Stimulated activated CD4-positive, alpha-beta T cell treated with anti-CD3 and anti-CD28 coated beads, Interleukin-15, amount 100 ng/mL, for 48 hours (primary cell): ENCODE measurements around the gene CCBE1.
A peak's percentile ranks its signal among the peaks of the same experiment; 100 is the strongest.

Experiments
- DNase-seq, 2 donors: peaks; one replicate each; pipeline ENCODE4 v3.0.0-alpha.2; 2020; ENCODE audit warnings: low read depth in 2 of 2

Gene CCBE1

DNA sequence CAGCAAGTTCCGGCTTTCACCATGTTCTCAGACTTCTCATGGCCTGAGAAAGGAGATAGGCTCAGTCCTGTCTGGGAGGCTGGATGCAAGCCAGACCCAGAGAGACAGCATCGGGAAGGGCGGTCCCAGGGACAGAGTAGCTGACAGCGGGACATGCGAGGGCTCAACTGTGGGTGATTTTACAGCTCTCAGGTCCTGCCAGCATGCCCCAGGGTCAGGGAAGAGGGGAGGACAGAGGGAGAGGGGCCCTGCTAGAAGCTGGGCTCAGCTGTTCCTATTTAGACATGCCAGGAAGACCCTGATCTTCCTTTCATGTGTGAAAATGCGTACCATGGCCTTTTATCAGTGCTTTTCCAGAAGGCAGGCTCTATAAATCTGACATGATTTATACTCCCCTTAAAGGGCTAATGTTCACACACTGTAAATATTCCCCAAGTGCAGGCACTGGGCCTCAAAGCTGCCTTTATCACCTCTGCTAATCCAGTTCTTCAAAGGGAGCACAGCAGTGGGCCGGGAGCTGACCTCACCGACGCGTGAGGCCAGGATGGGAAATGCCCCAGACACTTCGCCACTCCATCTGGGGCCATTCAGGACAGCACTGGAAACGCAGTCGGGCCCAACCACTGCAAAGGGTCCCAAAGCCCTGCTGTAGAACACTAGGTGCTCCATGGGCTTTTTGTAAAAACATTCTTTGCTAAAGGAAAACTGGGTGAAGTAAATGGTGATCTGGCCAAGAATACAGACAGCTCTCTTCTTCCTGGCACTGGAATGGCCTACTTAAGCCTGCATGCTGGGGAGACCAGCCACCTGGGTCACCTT lies 242.1 kb downstream of the CCBE1 start:
- no peak for DNase-seq

GRCh38 chr18:59453468-59453961 lies 243.7 kb downstream of the CCBE1 start:
- no peak for DNase-seq

DNA sequence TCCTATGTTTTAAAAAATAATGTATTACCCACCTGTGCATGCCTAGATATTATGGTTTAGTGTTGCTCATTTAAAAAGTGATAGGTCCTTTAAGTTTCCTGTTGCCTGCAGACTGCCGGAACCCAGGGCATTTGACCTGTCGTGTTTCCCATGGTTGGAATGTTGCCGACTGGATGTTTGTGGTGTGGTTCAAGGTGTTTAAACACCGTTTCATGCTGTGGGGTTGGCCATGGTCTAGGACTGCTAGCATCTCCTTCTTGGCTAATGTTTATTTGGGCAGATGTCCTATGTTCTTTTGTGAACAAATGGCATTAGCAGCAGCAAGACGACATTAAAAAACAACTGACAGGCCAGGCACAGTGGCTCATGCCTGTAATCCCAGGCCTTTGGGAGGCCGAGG lies 245.3 kb downstream of the CCBE1 start:
- DNase-seq: no peak

- DNase-seq: no peak
These were observed 246.2 kb downstream of the CCBE1 start for GRCh38 chr18:59451073-59451472.

- no peak for DNase-seq
These were observed 248.7 kb downstream of the CCBE1 start for GRCh38 chr18:59448546-59448945.

DNA sequence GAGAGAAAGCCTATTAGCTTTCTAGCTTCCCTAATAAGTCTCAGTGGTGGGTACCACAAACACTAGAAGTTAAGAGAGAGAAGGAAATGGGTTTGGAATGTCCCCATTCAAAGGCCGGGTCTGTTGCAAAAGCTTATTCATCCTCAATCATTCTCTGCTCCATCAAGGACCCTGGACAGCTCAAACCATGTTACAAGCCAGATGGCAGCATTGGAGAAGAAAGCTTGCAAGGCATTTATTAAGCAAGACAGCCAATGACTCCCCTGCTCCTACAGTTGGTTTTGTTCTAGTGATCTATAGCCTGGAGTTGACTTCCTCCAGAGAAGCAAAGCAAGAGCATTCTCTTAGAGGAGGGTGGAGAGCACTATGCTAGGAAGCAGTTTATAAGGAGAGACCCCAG lies 251.2 kb downstream of the CCBE1 start:
- DNase-seq: no peak

DNA sequence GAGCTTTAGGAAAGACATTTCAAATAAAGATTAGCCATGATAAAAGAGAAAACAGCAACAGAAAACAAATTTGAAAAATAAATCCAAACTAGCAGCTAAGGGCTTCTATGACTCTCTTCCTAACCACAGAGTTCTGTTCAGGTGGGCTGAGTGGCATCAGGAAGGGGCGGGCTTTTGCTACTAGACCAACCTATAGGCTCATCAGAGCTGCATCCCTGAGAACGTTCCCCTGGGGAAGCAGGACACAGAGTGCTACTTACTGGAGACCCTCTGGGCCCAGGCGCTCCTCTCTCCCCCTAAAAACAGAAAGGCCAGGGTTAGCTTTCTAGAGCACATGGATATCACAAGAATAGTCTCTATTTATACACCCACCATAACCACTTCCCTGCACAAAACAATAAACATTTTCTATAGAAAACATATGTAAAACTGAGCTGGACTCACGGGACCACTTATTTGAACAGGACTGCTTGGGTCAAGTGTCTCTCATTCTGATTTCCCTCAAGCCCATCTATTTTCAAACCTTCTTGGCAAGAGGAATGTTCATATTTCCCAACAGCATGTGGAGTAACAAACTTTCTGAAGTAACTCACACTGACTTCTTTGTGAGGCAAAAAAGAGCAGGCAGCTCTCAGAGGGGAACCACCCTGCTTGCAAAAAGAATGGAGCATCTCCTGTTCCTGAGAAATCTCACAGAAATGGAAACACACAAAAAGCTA lies 259.2 kb downstream of the CCBE1 start:
- no peak for DNase-seq

DNA sequence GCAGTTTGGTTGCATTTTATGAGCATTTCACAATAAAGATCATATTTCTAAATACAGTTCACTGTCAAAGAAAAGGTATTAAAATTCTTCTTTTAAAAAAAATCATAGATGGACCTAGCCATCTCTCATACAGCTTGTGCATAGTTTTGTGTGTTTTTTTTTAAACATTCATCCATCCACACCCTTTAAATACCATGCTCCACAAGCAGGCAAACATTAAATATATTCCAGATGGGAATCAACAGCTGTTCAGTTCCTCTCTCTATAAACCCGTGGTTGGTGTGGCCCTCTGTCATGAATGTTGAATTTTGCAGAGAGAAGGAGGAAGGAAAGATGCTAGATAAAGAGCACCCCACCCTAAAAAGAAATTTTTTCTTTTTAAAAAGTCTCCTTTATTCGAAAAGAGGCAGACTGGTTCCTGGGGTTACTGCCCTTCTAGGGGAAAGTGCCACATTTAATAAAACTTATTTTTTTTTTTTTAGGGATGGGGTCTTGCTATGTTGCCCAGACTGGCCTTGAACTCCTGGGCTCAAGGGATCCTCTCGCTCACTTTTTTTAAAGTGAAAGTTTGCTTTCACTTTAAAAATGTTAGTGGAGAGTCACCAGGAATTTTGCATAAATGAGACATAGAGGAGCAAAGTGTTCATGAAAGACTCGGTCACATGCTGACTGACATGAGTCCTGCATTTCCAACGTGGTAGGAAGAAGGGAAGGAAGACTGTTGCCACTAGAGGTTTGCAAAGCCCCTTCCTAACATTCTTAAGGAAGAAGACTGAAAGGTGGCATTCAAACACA lies 264.2 kb downstream of the CCBE1 start:
- DNase-seq: no peak

DNA sequence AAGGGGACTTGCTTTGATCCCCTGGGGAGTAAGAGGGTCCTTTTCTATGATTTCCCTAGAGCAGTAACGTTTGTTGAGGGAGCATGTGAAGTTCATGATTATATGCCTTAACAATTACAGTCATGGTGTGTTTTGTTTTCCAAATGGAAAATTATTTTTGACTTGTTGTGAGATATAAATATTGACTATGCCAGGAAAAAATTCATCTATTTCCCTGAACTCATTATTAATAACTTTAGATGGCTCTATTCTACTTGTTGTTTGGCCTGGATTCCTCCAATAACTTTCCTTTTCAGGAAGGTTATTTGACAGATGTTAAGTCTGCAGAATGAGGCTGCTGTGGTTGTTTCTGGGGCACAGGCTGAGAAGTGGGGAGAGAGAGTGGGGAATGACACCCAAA lies 266.1 kb downstream of the CCBE1 start:
- no peak for DNase-seq

DNA sequence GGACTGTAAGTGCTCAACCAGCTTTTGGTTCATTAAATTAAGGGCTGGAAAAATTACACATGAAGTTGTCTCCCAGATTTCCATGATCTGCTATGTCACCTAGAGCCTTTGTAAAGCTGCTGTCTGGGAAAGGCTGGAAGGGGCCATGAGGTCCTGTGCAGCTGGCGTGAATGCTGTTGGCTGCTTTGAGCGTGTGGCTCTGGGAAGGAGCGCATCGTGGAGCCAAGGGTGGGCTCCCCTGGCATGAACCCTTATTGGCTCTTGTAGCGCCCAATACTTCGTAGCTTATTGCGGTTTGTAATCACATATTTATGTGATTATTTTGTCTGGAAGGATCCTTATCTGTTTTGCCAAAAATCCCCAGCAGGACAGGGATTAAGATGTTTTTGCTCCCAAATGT lies 267.6 kb downstream of the CCBE1 start:
- DNase-seq: no peak

GRCh38 chr18:59428018-59428417 lies 269.2 kb downstream of the CCBE1 start:
- no peak for DNase-seq

GRCh38 chr18:59426855-59427254 lies 270.4 kb downstream of the CCBE1 start:
- DNase-seq: no peak

GRCh38 chr18:59423259-59423658 lies 274.0 kb downstream of the CCBE1 start:
- no peak for DNase-seq

DNA sequence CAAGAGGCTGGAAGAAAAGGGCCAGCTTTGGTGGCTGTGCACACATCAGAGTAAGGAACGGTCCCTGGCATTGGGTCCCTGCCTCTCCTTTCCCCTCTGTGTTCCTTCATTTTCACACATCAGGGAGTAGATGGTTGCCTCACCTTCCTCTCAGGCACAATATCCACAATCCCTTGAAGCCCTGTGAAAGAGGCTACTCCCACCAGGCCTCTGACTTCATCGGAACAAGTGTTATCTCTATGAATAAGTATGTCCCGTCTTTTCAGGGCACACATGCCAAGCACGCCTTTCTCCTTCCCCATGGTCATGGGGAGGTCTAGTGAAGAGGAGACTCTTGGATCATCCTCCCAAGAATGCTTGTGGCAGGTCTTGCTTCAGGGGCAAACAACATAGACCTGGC lies 277.0 kb downstream of the CCBE1 start:
- DNase-seq: no peak

- no peak for DNase-seq
These were observed 277.8 kb downstream of the CCBE1 start for GRCh38 chr18:59419386-59419785.

DNA sequence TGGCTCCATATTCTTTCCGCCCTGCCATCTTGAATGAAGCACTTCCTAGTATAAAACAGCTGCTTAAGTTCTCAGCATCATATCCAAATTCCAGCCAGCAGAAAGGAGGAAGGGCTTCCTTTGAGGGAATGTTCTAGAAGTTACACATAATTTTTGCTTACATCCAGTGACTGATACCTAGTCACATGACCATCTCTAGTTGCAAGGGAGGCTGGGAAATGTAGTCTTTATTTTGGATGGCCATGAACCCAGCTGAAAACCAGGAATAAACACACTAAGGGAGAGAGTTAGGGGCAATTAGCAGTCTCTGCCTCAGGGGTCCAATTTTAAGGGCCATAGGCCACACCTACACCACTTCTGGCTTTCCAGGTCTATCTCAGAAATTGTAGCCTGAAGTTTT lies 280.4 kb downstream of the CCBE1 start:
- DNase-seq: no peak

GRCh38 chr18:59414111-59414653 lies 283.0 kb downstream of the CCBE1 start:
- no peak for DNase-seq

DNA sequence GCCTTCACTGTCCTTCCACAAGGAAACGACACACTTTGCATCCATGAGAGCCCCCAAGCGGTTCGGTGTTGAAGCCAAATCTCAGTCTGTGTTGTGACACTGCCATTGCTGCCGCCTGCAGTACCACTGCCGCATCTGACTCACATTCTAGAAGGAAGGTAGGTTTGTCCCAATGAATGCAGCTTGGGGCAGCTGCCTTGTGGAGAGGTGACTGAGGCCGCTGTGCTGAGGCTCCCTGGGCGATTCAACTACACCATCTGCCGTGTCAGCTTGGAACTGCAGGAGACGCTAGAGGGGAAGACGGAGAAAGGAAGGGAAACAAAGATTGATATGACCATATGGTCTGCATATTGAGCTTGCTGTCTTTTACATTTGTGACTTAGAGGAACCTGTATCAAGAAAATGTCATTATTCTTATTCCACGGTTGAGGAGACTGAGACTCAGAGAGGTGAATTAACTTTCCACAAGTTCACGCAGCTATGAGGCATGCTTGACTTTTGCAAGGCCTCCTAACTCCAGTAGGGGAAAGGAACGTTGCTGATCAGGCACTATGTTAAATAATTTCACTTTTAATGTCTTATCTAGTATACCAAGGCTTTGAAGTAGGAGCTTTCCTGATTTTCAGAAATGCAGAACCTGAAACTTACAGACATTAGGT lies 294.7 kb downstream of the CCBE1 start:
- peak; percentile 62 to 68 for DNase-seq

- no peak for DNase-seq
These were observed 296.8 kb downstream of the CCBE1 start for GRCh38 chr18:59400407-59400806.

DNA sequence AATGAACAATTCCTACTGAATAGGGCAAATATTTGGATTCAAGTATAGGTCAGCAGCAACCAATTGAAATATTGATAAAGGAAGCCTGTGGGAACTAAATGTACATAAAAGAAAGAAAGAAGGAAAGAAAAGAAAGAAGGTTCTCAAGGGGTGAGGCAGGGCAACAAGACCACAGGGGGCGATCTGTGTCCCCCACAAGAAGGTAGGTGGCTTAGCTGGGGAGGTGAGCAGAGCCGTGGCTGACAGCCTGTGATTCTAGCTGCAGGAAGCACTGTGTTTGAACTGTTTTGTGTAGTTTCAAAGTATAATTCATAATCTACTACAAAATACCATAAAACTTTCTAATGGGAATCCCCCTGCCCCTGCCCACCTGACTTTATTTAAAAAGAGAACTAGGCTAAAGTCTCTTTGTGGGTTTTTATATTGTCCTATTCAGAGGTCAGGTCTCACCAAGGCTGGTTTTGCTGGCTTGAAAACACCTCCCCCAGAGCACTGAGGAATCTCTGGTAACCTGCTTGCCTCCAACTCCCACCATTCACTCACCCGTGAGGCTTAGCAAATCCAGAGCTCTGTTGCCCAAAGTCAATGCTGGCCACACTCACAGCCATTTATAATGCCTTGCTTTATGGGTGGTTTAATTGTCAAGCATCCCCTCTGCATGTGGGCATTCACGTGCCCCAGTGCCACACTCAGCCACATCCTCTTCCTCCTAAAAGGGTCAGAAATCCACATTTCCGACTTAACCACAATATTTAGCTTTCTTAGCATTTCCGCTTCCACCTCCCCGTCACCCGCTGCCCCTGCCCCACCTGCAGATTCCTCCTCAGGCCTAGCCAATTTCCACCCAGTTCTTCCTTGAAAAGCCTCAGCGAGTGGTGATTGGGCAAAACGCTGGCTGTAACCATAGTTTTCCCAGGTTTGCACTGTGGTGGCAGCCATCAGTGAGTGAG lies 301.7 kb downstream of the CCBE1 start:
- DNase-seq: no peak
